Liver (tissue), 9 donors: ENCODE results near the gene ST3GAL2. TPM values are rescaled to one million over a fixed set of nuclear protein-coding genes. Genes with fewer than 3 reads are reported as not detected.

Experiments used
- DNase-seq: peaks from one replicate; pipeline ENCODE4 v3.0.0-alpha.2; 2017; ENCODE audit warnings: low spot score
- H3K27ac ChIP-seq, 2 donors: one replicate each; pipeline ENCODE4 v1.7.0; 2013; ENCODE audit warnings: inconsistent platforms in 2 of 2, low read length in 2 of 2, control low read depth in 1 of 2, low read depth in 1 of 2, mild to moderate bottlenecking in 1 of 2
- H3K27me3 ChIP-seq, 4 donors: one replicate each; pipeline versions ENCODE4 v1.6.1 to v1.7.0; 2013; ENCODE audit warnings: low read length in 3 of 4, inconsistent platforms in 1 of 4, mild to moderate bottlenecking in 1 of 4, moderate library complexity in 1 of 4; ENCODE audit not compliant: control insufficient read depth in 4 of 4, insufficient read depth in 4 of 4
- H3K36me3 ChIP-seq, 4 donors: one replicate each; pipeline versions ENCODE4 v1.6.1 to v1.7.0; 2013; ENCODE audit warnings: low read length in 3 of 4, mild to moderate bottlenecking in 3 of 4, low read depth in 1 of 4, moderate library complexity in 1 of 4; ENCODE audit not compliant: control insufficient read depth in 4 of 4, insufficient read depth in 3 of 4
- H3K4me1 ChIP-seq, 4 donors: one replicate each; pipeline versions ENCODE4 v1.6.1 to v1.7.0; 2013; ENCODE audit warnings: low read length in 3 of 4, mild to moderate bottlenecking in 3 of 4, moderate library complexity in 1 of 4; ENCODE audit not compliant: control insufficient read depth in 4 of 4, insufficient read depth in 4 of 4
- H3K4me3 ChIP-seq, 3 donors: one replicate each; pipeline versions ENCODE4 v1.6.1 to v1.7.0; 2013; ENCODE audit warnings: low read length in 3 of 3, control low read depth in 1 of 3, low read depth in 1 of 3, mild to moderate bottlenecking in 1 of 3
- H3K9ac ChIP-seq, 2 donors: one replicate each; pipeline ENCODE4 v1.7.0; 2013; ENCODE audit warnings: low read length in 2 of 2, mild to moderate bottlenecking in 2 of 2, moderate library complexity in 2 of 2, control low read depth in 1 of 2, low read depth in 1 of 2
- H3K9me3 ChIP-seq, 4 donors: one replicate each; pipeline versions ENCODE4 v1.6.1 to v1.7.0; 2013; ENCODE audit warnings: low read length in 3 of 4; ENCODE audit not compliant: control insufficient read depth in 4 of 4
- CTCF ChIP-seq: fragments of 150-350 bp; IDR thresholded peaks from 2 replicates; pipeline ENCODE4 v1.5.1; 2017; ENCODE audit warnings: improper control_type of control experiment, low read depth, low read length; ENCODE audit not compliant: missing input control
- EGR1 ChIP-seq, 2 donors: IDR thresholded peaks; 2 replicates each; pipeline ENCODE4 v1.6.1; 2016 to 2018; ENCODE audit warnings: antibody characterized with exemption in 2 of 2, low read depth in 2 of 2
- FOXA1 ChIP-seq: IDR thresholded peaks from 2 replicates; pipeline ENCODE4 v1.6.1; 2016; ENCODE audit warnings: antibody characterized with exemption
- FOXA2 ChIP-seq: IDR thresholded peaks from 2 replicates; pipeline ENCODE4 v1.6.1; 2016; ENCODE audit warnings: antibody characterized with exemption
- GABPA ChIP-seq, 2 donors: IDR thresholded peaks in 1 of 2; conservative IDR thresholded peaks in 1 of 2; 2 replicates each; pipeline ENCODE4 v1.6.1; 2016; ENCODE audit warnings: antibody characterized with exemption in 2 of 2, mild to moderate bottlenecking in 1 of 2, moderate library complexity in 1 of 2
- HNF4A ChIP-seq, 2 donors: conservative IDR thresholded peaks; 2 replicates each; pipeline ENCODE4 v1.6.1; 2016; ENCODE audit warnings: antibody characterized with exemption in 2 of 2, mild to moderate bottlenecking in 2 of 2
- HNF4G ChIP-seq: IDR thresholded peaks from 2 replicates; pipeline ENCODE4 v1.6.1; 2016; ENCODE audit warnings: antibody characterized with exemption
- SP1 ChIP-seq: IDR thresholded peaks from 2 replicates; pipeline ENCODE4 v1.6.1; 2018; ENCODE audit warnings: antibody characterized with exemption, mild to moderate bottlenecking
- TAF1 ChIP-seq: conservative IDR thresholded peaks from 2 replicates; pipeline ENCODE4 v1.6.1; 2016; ENCODE audit warnings: antibody characterized with exemption, mild to moderate bottlenecking
- YY1 ChIP-seq: IDR thresholded peaks from 2 replicates; pipeline ENCODE4 v1.6.1; 2016; ENCODE audit warnings: antibody characterized with exemption, mild to moderate bottlenecking
- WGBS: extraction: QIAGEN DNeasy Blood & Tissue Kit; methylation state at CpG from one replicate; pipeline ENCODE4 v1.1.7; 2013; 5-methylcytosine and 5-hydroxymethylcytosine counted together
- polyA plus RNA-seq, 2 donors: library from polyadenylated mRNA; stranded (reverse) in 1 of 2; unstranded in 1 of 2; fragments of 200-250 nt in 1 of 2; fragments of >200 nt in 1 of 2; fragmentation: Nextera tagmentation in 1 of 2; extraction: Ambion mirVana in 1 of 2; gene quantifications; one replicate each; pipeline versions ENCODE4 v1.2.1 to v1.2.3, GENCODE V29; 2013 to 2015
- total RNA-seq, 2 donors: library from RNA; depleted of rRNA; stranded (reverse); fragments of >200 nt; gene quantifications; one replicate each; pipeline ENCODE4 v1.2.3, GENCODE V29; 2014
- TF ChIP-seq, protein P1 (sequence below): IDR thresholded peaks from 2 replicates; pipeline ENCODE4 v1.6.1; 2016; ENCODE audit warnings: antibody characterized with exemption
- TF ChIP-seq, protein P2 (sequence below): IDR thresholded peaks from 2 replicates; pipeline ENCODE4 v1.6.1; 2016; ENCODE audit warnings: antibody characterized with exemption
- TF ChIP-seq, protein P3 (sequence below): IDR thresholded peaks from 2 replicates; pipeline ENCODE4 v1.6.1; 2016; ENCODE audit warnings: antibody characterized with exemption, mild to moderate bottlenecking
- donor health status: healthy.
- donor health status: healthy.
- donor health status: healthy.
- donor health status: healthy.
- donor health status: healthy.

The ST3GAL2 gene
- total and polyA plus RNA-seq, 4 donors, result 3.9 to 53.1 (median 12.9) TPM

DNA sequence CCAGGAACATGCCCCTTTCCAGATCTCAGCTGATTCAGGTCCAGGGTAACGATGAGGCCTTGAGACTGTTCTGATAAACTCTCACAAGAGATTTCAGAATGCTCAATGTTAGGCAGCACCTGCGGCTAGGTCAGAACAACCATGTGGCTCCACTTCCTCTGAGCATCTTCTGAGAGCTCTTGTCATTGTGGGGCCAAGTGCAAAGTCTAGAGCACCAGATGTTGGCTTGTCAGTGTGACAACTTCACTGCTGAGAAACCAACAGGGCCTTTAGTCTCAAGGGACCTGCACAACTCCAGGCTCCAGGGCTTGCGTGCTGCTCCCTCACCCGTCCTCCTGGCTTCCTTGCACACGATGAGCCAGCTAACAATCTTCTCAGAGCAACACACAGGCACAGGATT lies 44.5 kb upstream of the ST3GAL2 start:
- Histone ChIP-seq H3K27ac (no peak overlapping the region), H3K4me3 (no peak overlapping the region), H3K9ac (no peak overlapping the region), H3K36me3 (peaks cover 16 to 59% (median 39%) of the 10 kb centered on the region in 4 donors), H3K27me3 (no peaks in the 10 kb centered on the region), H3K4me1 (no peaks in the 10 kb centered on the region), H3K9me3 (no peaks in the 10 kb centered on the region)
- WGBS, result 96% methylated on average over 5 of the region's 5 CpGs
- TF ChIP-seq FOXA2, result no peak
- TF ChIP-seq GABPA (IDR thresholded peaks at IDR 0.05 in 1 of 2, conservative IDR thresholded peaks at IDR 0.05 in 1 of 2), result no peak
- TF ChIP-seq, protein P1, sequence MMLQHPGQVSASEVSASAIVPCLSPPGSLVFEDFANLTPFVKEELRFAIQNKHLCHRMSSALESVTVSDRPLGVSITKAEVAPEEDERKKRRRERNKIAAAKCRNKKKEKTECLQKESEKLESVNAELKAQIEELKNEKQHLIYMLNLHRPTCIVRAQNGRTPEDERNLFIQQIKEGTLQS, result no peak
- TF ChIP-seq HNF4A (conservative IDR thresholded peaks at IDR 0.05), result no peak
- no peak for TF ChIP-seq TAF1
- TF ChIP-seq YY1, result no peak
- no peak for TF ChIP-seq CTCF
- no peak for DNase-seq

- Histone ChIP-seq H3K4me1 (no peaks in the 10 kb centered on the region), H3K4me3 (no peak overlapping the region), H3K36me3 (peaks cover 18 to 61% (median 40%) of the 10 kb centered on the region in 4 donors), H3K27me3 (no peaks in the 10 kb centered on the region), H3K9me3 (no peaks in the 10 kb centered on the region), H3K9ac (no peak overlapping the region), H3K27ac (no peak overlapping the region)
- WGBS, result 91% methylated on average over 5 of the region's 5 CpGs
- TF ChIP-seq YY1, result no peak
- no peak for TF ChIP-seq TAF1
- TF ChIP-seq SP1, result no peak
- DNase-seq, result no peak
These were observed 43.7 kb upstream of the ST3GAL2 start for GRCh38 chr16:70482624-70483023.

GRCh38 chr16:70481929-70482536 lies 43.1 kb upstream of the ST3GAL2 start:
- DNase-seq, result no peak
- Histone ChIP-seq H3K36me3 (peaks cover 18 to 61% (median 39%) of the 10 kb centered on the region in 4 donors), H3K9me3 (no peaks in the 10 kb centered on the region), H3K27me3 (no peaks in the 10 kb centered on the region), H3K27ac (no peak overlapping the region), H3K4me1 (no peaks in the 10 kb centered on the region), H3K9ac (no peak overlapping the region), H3K4me3 (no peak overlapping the region)
- TF ChIP-seq, protein P2, sequence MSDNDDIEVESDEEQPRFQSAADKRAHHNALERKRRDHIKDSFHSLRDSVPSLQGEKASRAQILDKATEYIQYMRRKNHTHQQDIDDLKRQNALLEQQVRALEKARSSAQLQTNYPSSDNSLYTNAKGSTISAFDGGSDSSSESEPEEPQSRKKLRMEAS, result no peak
- TF ChIP-seq EGR1 (IDR thresholded peaks at IDR 0.05; ENCODE audit: low read depth in 2 of 2) (no peak), FOXA1 (no peak), HNF4G (no peak), FOXA2 (no peak)
- TF ChIP-seq, protein P3, sequence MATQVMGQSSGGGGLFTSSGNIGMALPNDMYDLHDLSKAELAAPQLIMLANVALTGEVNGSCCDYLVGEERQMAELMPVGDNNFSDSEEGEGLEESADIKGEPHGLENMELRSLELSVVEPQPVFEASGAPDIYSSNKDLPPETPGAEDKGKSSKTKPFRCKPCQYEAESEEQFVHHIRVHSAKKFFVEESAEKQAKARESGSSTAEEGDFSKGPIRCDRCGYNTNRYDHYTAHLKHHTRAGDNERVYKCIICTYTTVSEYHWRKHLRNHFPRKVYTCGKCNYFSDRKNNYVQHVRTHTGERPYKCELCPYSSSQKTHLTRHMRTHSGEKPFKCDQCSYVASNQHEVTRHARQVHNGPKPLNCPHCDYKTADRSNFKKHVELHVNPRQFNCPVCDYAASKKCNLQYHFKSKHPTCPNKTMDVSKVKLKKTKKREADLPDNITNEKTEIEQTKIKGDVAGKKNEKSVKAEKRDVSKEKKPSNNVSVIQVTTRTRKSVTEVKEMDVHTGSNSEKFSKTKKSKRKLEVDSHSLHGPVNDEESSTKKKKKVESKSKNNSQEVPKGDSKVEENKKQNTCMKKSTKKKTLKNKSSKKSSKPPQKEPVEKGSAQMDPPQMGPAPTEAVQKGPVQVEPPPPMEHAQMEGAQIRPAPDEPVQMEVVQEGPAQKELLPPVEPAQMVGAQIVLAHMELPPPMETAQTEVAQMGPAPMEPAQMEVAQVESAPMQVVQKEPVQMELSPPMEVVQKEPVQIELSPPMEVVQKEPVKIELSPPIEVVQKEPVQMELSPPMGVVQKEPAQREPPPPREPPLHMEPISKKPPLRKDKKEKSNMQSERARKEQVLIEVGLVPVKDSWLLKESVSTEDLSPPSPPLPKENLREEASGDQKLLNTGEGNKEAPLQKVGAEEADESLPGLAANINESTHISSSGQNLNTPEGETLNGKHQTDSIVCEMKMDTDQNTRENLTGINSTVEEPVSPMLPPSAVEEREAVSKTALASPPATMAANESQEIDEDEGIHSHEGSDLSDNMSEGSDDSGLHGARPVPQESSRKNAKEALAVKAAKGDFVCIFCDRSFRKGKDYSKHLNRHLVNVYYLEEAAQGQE, result no peak
- TF ChIP-seq, protein P1, result no peak
- WGBS, result 82% methylated on average over 7 of the region's 7 CpGs
